Fibroblast of lung (primary cell): ENCODE results near the gene HPS1.

Experiments
- EZH2 ChIP-seq: IDR thresholded peaks from 2 replicates; pipeline ENCODE4 v1.5.1; 2012; ENCODE audit warnings: low read length, control low read depth, mild to moderate bottlenecking; ENCODE audit errors: missing control alignments
- TF ChIP-seq, protein P1 (sequence below), 2 donors: IDR thresholded peaks in 1 of 2; conservative IDR thresholded peaks in 1 of 2; 1 replicate in 1 of 2; 2 replicates in 1 of 2; pipeline ENCODE4 v1.5.1; 2011 to 2012; ENCODE audit warnings: low read length in 2 of 2, control low read depth in 1 of 2, inconsistent platforms in 1 of 2, low read depth in 1 of 2, mild to moderate bottlenecking in 1 of 2

DNA sequence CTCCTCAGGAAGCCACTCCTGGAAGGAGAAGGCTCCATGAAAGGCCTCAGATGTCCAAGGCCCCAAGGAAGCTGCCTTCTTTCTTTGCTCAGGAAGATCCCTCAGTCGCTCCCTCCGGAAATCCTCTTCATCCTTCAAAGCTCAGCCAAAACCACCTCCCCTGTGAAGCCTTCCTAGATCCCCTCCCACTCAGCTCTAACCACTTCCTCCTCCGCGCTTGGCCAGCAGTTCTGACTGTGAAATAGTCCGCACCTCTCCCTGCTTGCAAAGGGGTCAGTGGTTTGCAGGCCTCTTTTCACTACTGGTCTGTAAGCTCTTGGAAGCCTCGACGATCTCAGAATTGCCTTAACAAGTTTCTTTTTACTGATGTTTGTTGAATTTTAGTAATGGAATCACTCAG, 55.7 kb downstream of the HPS1 start:
- TF ChIP-seq, protein P1, sequence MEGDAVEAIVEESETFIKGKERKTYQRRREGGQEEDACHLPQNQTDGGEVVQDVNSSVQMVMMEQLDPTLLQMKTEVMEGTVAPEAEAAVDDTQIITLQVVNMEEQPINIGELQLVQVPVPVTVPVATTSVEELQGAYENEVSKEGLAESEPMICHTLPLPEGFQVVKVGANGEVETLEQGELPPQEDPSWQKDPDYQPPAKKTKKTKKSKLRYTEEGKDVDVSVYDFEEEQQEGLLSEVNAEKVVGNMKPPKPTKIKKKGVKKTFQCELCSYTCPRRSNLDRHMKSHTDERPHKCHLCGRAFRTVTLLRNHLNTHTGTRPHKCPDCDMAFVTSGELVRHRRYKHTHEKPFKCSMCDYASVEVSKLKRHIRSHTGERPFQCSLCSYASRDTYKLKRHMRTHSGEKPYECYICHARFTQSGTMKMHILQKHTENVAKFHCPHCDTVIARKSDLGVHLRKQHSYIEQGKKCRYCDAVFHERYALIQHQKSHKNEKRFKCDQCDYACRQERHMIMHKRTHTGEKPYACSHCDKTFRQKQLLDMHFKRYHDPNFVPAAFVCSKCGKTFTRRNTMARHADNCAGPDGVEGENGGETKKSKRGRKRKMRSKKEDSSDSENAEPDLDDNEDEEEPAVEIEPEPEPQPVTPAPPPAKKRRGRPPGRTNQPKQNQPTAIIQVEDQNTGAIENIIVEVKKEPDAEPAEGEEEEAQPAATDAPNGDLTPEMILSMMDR (conservative IDR thresholded peaks at IDR 0.05 in 1 of 2, IDR thresholded peaks at IDR 0.05 in 1 of 2; ENCODE audit: low read depth in 1 of 2, low read length in 2 of 2): no peak
- TF ChIP-seq EZH2: no peak
